ENCODE measurements around the gene SNCB. TPM values are rescaled to one million over a fixed set of nuclear protein-coding genes. Genes with fewer than 3 reads are reported as not detected.

Gene SNCB
- 0.65 to 1.6 TPM (median 1.1 TPM) in 5 replicates for total RNA-seq (2022; extraction: Qiagen RNA extraction)

DNA sequence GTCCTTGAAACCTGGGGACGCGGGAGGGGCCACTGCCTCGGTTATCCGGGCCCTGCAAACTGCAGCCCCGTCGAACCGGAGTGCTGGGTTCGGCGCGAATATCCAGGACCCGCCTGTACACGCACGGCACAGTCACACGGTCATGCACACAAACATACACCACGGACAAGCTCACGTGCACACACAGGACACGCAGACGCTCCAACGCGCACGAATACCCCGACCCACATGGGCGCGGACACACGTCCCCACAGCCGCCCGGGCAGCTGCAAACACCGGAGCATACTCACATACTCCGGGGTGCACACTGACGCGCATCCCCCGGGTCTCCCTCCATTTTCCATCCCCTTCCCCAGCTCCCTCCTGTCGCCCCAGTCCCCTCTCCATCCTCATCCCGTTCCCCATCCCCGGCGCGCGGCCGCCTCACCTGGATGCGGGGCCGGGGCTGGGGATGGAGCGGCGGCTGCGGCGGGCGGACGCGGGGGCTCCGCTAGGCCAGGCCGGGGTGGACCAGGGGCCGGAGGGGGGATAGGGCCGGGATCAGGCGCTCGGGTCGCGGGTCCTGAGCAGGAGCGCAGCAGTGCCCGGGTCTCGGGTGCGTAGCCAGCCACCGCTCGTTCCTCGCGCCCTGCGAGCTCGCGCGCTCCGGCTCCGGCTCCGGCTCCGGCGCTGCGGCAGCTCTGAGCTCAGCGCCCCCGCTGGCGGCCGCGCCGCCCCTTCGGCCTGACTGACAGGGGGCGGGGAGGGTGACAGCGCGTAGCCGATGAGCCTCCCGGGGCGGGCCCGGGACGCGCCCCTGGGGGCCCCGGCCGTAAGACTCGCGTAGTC lies at the start of gene SNCB, which contains the start of gene EIF4E1B:
SNCB (minus strand) TSS at position 682 of the 828 bp plus-strand sequence. CDS start 880 bp downstream, outside the sequence.
EIF4E1B (plus strand) TSS at position 823 of the 828 bp plus-strand sequence. CDS start 12,113 bp downstream, outside the sequence.

DNA sequence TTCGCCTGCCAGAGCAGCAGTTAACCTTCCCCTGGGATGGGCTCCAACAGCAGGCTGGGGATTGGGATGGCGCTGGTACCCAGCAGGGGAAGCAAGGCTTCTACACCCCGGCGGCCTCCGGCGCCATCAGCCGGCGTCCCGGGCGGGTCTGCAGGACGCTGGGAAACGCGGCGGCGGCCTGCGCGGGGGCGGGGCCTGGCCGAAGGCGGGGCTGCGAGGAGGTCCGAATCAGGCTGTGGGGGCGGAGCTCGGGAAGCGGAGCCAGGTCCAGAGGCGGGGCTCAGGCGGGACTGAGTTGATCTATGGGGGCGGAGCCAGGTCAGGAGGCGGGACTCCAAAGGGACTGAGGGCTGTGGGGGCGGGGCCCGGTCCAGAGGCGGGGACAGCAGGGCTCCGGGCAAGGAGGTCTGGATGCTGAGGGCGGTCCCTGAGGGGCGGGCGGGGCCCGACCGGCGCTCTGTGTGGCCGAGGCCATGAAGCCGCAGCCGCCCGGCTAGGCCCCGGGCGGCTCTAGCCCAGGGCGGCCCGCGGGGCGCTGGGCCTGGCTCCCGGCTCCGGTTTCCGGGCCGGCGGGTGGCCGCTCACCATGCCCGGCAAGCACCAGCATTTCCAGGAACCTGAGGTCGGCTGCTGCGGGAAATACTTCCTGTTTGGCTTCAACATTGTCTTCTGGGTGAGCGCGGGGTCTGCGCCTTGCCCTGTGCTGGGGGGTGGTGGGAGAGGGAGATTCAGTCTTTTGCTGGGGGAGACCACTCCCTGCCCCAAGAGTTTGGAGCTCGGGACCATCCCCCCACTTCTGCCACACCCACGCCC lies 16.9 kb upstream of the SNCB start, which contains the start of gene TSPAN17:
TSPAN17 (plus strand) TSS at position 455 of the 813 bp plus-strand sequence; CDS start at position 587, 132 bp downstream.

DNA sequence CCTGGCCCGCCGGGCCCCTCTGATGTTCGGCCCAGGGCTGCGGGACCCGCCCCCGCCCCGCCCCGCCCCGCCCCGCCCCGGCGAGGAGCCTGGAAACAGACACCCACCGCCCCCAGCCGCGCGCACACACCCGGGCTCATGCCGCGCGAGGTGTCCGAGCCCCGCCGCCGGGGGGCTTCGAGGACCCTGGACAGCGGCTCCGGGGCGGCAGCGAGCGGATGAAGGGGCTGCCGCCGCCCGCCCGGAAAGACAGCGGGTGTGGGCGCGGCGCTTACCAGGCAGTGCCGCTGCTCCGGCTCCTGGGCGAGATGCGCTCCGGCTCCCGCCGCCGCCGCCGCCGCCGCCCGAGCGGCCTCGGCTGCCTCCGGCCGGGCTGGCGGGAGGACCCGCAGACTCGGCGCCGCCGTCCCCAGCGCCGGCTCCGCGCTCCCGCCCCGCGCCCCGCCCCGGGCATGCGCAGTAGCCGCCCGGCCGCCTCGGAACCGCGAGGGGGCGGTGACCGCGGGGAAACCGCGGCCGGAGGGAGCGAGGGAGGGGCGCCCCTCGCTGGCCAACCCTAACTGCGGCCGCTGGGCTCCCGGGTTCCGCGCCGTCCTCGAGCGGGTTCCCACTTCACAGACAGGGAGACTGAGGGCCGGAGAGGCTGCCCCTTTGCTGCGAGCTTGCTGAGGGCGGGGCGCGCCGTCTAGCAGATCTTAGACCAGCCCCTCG lies 20.5 kb downstream of the SNCB start, which contains the start of gene GPRIN1:
GPRIN1 (minus strand) TSS at position 433 of the 711 bp plus-strand sequence. CDS start 10,322 bp downstream, outside the sequence.

Other genes starting within 250 kb of the SNCB start
- 121 to 135 TPM (median 127 TPM) in 5 replicates for gene NOP16, start 241.9 kb downstream of the SNCB start, total RNA-seq (2022; extraction: Qiagen RNA extraction)
- 249 to 273 TPM (median 257 TPM) in 5 replicates for gene HIGD2A, start 241.8 kb downstream of the SNCB start, total RNA-seq (2022; extraction: Qiagen RNA extraction)
- gene CLTB, start 214.0 kb downstream of the SNCB start, total RNA-seq (2022; extraction: Qiagen RNA extraction) = 74.9 to 118 TPM (median 111 TPM) in 5 replicates
- 43.1 to 53.0 TPM (median 45.9 TPM) in 5 replicates for gene FAF2, start 182.1 kb downstream of the SNCB start, total RNA-seq (2022; extraction: Qiagen RNA extraction)
- 27.0 to 44.7 TPM (median 41.0 TPM) in 5 replicates for gene RNF44, start 93.1 kb downstream of the SNCB start, total RNA-seq (2022; extraction: Qiagen RNA extraction)
- gene CDHR2, start 81.2 kb downstream of the SNCB start, total RNA-seq (2022; extraction: Qiagen RNA extraction) = 0.12 to 0.18 TPM (median 0.15 TPM) in 5 replicates
- gene GPRIN1, start 20.4 kb downstream of the SNCB start, total RNA-seq (2022; extraction: Qiagen RNA extraction) = 7.1 to 9.6 TPM (median 8.5 TPM) in 5 replicates
- gene EIF4E1B, start 141 bp upstream of the SNCB start, total RNA-seq (2022; extraction: Qiagen RNA extraction) = not detected in 5 replicates
- gene TSPAN17, start 16.9 kb upstream of the SNCB start, total RNA-seq (2022; extraction: Qiagen RNA extraction) = 54.7 to 69.3 TPM (median 61.2 TPM) in 5 replicates
- gene UNC5A, start 180.0 kb upstream of the SNCB start, total RNA-seq (2022; extraction: Qiagen RNA extraction) = 0.15 to 0.38 TPM (median 0.31 TPM) in 5 replicates